Left lung (tissue), 10 donors: ENCODE results near the gene HDAC5. TPM values are rescaled to one million over a fixed set of nuclear protein-coding genes. Genes with fewer than 3 reads are reported as not detected.
"Not testable (repeated sequence)": the region's sequence is repeated elsewhere in the genome, so short reads cannot be mapped to it uniquely, and the experiment has no call there.

Source experiments
- ATAC-seq: fragments of 200-7000 bp; cut with Tn5 transposase; one replicate; pipeline ENCODE4 v1.9.1; 2020; ENCODE audit warnings: moderate library complexity
- DNase-seq, 4 donors: peaks; one replicate each; pipeline ENCODE4 v3.0.0-alpha.2; 2013 to 2020
- H3K27ac ChIP-seq, 2 donors: fragments of 200-600 bp; sonication (generic) in 1 of 2; one replicate each; pipeline versions ENCODE4 v1.5.0 to v1.8.0; 2020 to 2021
- H3K27me3 ChIP-seq, 2 donors: fragments of 200-600 bp; sonication (generic) in 1 of 2; one replicate each; pipeline versions ENCODE4 v1.5.0 to v1.8.0; 2020 to 2021
- H3K36me3 ChIP-seq, 2 donors: fragments of 200-600 bp; sonication (generic) in 1 of 2; one replicate each; pipeline versions ENCODE4 v1.5.0 to v1.8.0; 2020 to 2021
- H3K4me1 ChIP-seq, 2 donors: fragments of 200-600 bp; one replicate each; pipeline ENCODE4 v1.8.0; 2021
- H3K4me3 ChIP-seq, 2 donors: fragments of 200-600 bp; sonication (generic) in 1 of 2; one replicate each; pipeline versions ENCODE4 v1.5.0 to v1.8.0; 2020 to 2021; ENCODE audit warnings: mild to moderate bottlenecking in 1 of 2
- H3K9me3 ChIP-seq, 2 donors: fragments of 200-600 bp; sonication (generic) in 1 of 2; one replicate each; pipeline versions ENCODE4 v1.5.0 to v1.8.0; 2020 to 2021
- intact Hi-C, 2 donors: fragments of 100-400 bp; cut with DNase I; formaldehyde crosslinking; loops; one replicate each; pipeline versions ENCODE4 v1.11.2 to v1.14.2; 2022
- polyA plus RNA-seq, 6 donors: library from polyadenylated mRNA; unstranded; fragments of 120-200 nt; gene quantifications; one replicate each; pipeline ENCODE4 v1.2.1, GENCODE V29; 2013; ENCODE audit not compliant: insufficient read length in 6 of 6
- total RNA-seq, 2 donors: library from RNA; stranded (reverse); fragmentation: NEBNext Ultra II Directional; extraction: Animal tissue kit (Norgen Biotek cat#: 25700); gene quantifications; one replicate each; pipeline ENCODE4 v1.2.1, GENCODE V29; 2021
- TF ChIP-seq, protein P1 (sequence below), 2 donors: fragments of 200-600 bp; sonication (generic) in 1 of 2; IDR thresholded peaks; one replicate each; pipeline versions ENCODE4 v1.5.0 to v1.8.0; 2021; ENCODE audit warnings: antibody characterized with exemption in 2 of 2
- donor health status: DM: no; HTN: yes; CAD: no.
- donor health status: DM: no; HTN: no; CAD: no.

HDAC5 gene
- total and polyA plus RNA-seq, 8 donors: 28.0 to 61.4 (median 57.5) TPM

DNA sequence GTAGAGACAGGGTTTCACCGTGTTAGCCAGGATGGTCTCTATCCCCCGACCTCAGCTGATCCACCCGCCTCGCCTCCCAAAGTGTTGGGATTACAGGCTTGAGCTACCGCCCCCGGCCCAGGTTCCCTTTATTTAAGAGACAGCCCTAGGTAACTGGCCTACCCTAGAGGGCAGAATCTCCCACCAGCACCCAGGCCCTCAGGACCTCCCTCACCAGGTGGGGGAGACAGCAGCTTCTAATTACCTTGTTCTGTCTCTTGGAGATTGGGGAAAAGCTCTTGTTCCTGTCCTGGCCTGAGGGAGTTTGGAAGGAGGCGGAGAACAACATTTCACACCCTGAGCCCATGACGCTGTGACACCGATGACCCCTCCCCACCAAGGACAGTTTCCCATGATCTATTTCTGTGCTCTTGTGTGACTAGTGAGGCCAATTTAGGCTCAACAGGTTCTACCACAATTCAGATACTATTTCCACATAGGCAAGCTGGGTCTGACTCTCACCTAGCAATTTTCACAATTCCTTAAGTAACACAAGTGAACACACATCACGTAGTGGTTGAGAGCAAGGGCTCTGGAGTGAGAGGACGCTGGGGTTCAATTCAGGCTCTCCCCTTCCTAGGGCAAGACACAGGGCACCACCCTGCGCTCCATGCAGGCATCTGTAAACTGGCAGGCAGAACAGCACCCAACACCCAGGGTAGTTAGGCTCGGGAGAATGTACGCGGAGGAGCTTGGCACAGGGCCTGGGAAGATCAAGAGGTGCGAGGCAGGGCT is 20.4 kb downstream of the HDAC5 start:
- peaks cover 0 to 3% of the 10 kb centered on the region in 2 donors for H3K36me3 ChIP-seq
- no peak overlapping the region for H3K27ac ChIP-seq
- no peaks in the 10 kb centered on the region for H3K27me3 ChIP-seq
- ATAC-seq (no peak), DNase-seq (peak in 1 of 4 donors; percentile 45)
- intact Hi-C loops: no loop called here
- TF ChIP-seq, protein P1, sequence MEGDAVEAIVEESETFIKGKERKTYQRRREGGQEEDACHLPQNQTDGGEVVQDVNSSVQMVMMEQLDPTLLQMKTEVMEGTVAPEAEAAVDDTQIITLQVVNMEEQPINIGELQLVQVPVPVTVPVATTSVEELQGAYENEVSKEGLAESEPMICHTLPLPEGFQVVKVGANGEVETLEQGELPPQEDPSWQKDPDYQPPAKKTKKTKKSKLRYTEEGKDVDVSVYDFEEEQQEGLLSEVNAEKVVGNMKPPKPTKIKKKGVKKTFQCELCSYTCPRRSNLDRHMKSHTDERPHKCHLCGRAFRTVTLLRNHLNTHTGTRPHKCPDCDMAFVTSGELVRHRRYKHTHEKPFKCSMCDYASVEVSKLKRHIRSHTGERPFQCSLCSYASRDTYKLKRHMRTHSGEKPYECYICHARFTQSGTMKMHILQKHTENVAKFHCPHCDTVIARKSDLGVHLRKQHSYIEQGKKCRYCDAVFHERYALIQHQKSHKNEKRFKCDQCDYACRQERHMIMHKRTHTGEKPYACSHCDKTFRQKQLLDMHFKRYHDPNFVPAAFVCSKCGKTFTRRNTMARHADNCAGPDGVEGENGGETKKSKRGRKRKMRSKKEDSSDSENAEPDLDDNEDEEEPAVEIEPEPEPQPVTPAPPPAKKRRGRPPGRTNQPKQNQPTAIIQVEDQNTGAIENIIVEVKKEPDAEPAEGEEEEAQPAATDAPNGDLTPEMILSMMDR (IDR thresholded peaks at IDR 0.05): no peak
- peaks cover 5 to 25% of the 10 kb centered on the region in 2 donors for H3K4me1 ChIP-seq
- H3K9me3 ChIP-seq: no peaks in the 10 kb centered on the region
- H3K4me3 ChIP-seq: no peak overlapping the region

DNA sequence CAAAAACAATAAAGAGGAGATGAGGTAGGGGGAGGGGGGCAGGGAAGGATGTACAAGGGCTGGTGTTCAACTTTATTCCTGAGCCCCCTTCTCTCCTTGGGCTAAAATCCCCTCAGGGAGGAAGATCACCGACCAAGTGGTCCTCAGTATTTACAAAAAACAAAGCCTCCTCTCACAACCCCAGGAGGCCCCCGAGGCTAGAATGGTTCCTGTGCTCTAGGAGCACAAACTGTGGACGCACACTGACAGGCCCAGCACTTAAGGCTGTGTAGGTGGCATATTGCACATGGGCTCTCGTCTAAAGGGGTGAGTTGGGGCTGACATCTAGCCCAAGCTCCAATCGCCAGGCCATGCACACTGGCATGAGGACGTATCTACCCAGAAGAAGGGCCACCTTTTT is 21.6 kb downstream of the HDAC5 start:
- H3K9me3 ChIP-seq, H3K27me3 ChIP-seq, H3K4me3 ChIP-seq, DNase-seq, H3K27ac ChIP-seq, ATAC-seq, H3K36me3 ChIP-seq, intact Hi-C loops: not testable (repeated sequence)
- H3K4me1 ChIP-seq: peaks cover 12 to 27% of the 10 kb centered on the region in 2 donors

DNA sequence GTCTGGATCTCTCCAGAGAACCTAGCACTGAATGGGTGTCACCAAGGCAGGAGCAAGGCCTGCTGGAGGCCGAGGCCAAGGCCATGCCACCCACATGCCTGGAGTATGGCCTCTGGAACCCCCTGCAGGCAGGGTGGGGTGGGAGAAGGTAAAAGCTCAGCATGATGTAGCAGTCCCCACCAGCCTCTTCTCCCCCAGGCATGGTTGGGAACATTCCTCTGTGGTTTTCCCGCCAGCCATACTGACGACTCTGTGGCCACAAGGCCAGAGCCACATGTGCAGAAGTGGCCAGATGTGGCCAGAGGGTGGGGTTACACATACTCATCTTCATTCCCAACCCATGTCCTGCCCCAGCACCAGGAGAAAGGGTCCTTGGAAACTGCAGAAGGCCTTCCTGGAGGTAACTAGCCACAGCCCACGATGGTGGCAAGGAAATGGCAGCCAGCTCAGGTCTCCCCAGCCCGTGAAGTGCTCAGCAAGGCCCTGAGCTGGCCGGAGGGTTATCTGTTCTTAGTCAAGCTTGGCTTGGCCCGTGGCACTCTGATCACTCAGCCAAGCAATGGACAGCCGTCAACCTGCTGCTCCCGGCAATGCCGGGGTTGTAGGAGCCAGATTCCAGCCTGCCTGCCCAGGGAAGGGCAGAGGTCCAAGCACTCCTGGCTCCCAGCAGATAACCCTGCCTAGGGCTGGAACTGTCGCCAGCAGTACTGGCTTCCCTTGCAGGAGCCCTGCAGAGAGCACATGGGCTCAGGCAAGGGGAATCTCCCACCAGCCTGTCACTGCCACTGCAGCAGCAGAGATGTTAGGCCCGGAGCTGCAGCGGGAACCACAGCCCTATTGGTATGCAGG is 26.1 kb downstream of the HDAC5 start:
- Histone ChIP-seq H3K27me3 (no peaks in the 10 kb centered on the region), H3K36me3 (peaks cover 0 to 16% of the 10 kb centered on the region in 2 donors), H3K27ac (peak overlapping the region; percentile 93 to 95), H3K9me3 (no peaks in the 10 kb centered on the region), H3K4me3 (no peak overlapping the region), H3K4me1 (peaks cover 33 to 48% of the 10 kb centered on the region in 2 donors)
- ATAC-seq (no peak), DNase-seq (no peak)
- intact Hi-C loops: no loop called here
- TF ChIP-seq, protein P1 (IDR thresholded peaks at IDR 0.05): no peak

DNA sequence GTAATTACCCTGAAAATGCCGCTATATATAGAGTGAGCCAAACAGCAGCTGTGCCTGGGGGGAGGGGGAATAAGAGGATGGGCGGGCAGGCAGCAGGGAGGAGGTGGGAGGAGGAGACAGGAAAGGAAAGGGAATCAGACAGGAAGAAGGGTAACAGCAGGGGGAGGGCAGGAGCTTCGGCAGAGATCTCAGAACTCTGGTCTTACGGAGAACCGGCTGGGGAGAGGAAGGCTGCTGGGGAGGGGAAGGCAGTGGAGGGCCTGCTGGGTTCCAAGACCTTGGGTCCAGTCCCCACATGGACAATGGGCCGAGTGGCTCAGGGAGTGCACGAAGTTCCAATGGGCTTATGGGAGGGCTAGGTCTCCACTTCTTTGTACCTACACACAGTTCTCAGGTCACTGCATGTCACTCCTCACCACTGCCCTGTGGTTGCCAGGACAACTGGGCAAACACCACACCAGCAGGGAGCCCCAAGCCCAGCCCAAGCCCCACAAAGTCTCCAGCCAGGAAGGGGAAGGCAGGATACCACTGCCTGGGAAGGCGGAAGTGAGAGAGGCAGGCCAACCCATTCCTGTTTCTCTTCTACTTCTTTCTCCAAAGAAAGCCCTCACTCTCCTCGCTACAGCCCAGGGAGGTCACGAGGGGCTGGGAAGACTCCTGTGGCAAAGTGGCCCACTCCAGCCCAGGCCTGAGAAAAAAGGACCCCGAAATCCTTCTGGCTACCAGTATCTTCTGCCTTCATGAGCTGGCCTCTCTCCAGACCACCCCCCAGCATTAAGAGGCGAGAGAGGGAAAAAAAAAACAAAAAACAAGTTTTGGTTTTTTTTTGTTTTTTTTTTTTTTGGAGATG is 27.6 kb downstream of the HDAC5 start:
- Histone ChIP-seq H3K4me1 (peaks cover 33 to 48% of the 10 kb centered on the region in 2 donors), H3K36me3 (peaks cover 0 to 28% of the 10 kb centered on the region in 2 donors), H3K27me3 (no peaks in the 10 kb centered on the region), H3K9me3 (no peaks in the 10 kb centered on the region), H3K4me3 (peak overlapping the region; percentile 5 to 25), H3K27ac (peak overlapping the region; percentile 93 to 95)
- intact Hi-C loops: no loop called here
- ATAC-seq (peak; percentile 81), DNase-seq (peak in 3 of 4 donors; percentile 75 to 95 (median 91))
- TF ChIP-seq, protein P1 (IDR thresholded peaks at IDR 0.05): no peak

DNA sequence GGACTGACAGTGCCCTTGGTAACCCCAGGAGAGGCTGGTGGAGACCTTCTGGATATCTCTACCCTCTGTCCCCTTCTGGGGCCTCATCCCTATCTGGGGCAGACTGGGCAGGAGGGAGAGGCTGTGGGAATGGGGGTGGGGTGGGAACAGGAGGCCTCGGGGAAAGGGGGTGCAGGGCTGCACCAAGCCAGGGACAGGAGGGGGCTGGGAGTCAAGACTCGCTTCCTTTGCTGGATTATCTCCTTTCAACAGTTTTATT is 28.1 kb downstream of the HDAC5 start:
- H3K4me3 ChIP-seq: peak overlapping the region in 1 of 2 donors; percentile 25
- DNase-seq: no peak
- H3K9me3 ChIP-seq: no peaks in the 10 kb centered on the region
- peaks cover 0 to 34% of the 10 kb centered on the region in 2 donors for H3K36me3 ChIP-seq
- peaks cover 33 to 48% of the 10 kb centered on the region in 2 donors for H3K4me1 ChIP-seq
- peak overlapping the region; percentile 93 to 95 for H3K27ac ChIP-seq
- TF ChIP-seq, protein P1 (IDR thresholded peaks at IDR 0.05): no peak
- H3K27me3 ChIP-seq: no peaks in the 10 kb centered on the region
- peak; percentile 6 for ATAC-seq
- intact Hi-C loops: no loop called here
